K562 (cell line): ENCODE measurements around the gene FPGS. TPM values are rescaled to one million over a fixed set of nuclear protein-coding genes. Genes with fewer than 3 reads are reported as not detected.

ENCODE experiments used
- ATAC-seq: fragments of 200-7000 bp; cut with Tn5 transposase; 3 replicates; pipeline ENCODE4 v1.9.1; 2020; ENCODE audit warnings: moderate library complexity
- BruUV-seq: library from RNA; stranded (reverse); fragments of 400-500 nt; replicated peaks from 2 replicates; lab custom pipeline; 2021; lab: Mats Ljungman, UMichigan
- CTCF ChIA-PET: fragments of 300-600 bp; formaldehyde crosslinking; extraction: SDS; loops from one replicate; lab custom pipeline; 2021; ENCODE audit warnings: low intra/inter-chr PET ratio; lab: Yijun Ruan, JAX
- POLR2A ChIA-PET: fragments of 300-600, 350-650 bp; sonication (Branson Sonifier 250); formaldehyde crosslinking; extraction: SDS; loops from one replicate; lab custom pipeline; 2021; ENCODE audit warnings: antibody characterized with exemption, inconsistent platforms; lab: Yijun Ruan, JAX
- DNase-seq, 4 experiments: peaks; one replicate each; pipeline versions ENCODE4 v3.0.0 to v3.0.0-alpha.2; 2011 to 2018; ENCODE audit warnings: low spot score in 3 of 4, mixed read lengths in 3 of 4; ENCODE audit errors: extremely low read depth in 1 of 4
- FAIRE-seq: peaks from 2 replicates; lab custom pipeline; 2011; peaks lifted over from hg19 to GRCh38; lab: Jason Lieb, UNC
- H2AFZ ChIP-seq: 2 replicates; pipeline ENCODE4 v1.6.0; 2011; ENCODE audit warnings: low read depth, low read length, control low read depth, inconsistent platforms
- H3K27ac ChIP-seq: fragments of 200-600 bp; 3 replicates; pipeline ENCODE4 v1.8.0; 2011; ENCODE audit warnings: low read depth, mild to moderate bottlenecking, control low read depth, inconsistent platforms, low read length, moderate library complexity, mixed read lengths; ENCODE audit errors: extremely low read depth
- H3K27me3 ChIP-seq, 2 experiments: fragments of 300-600 bp in 1 of 2; 2 replicates in 1 of 2; 3 replicates in 1 of 2; pipeline versions ENCODE4 v1.6.0 to v1.8.0; 2011; ENCODE audit warnings: inconsistent platforms in 2 of 2, low read length in 2 of 2, mild to moderate bottlenecking in 1 of 2, mixed read lengths in 1 of 2, moderate library complexity in 1 of 2; ENCODE audit not compliant: control insufficient read depth in 2 of 2, insufficient read depth in 2 of 2
- H3K36me3 ChIP-seq: fragments of 300-600 bp; 3 replicates; pipeline ENCODE4 v1.8.0; 2011; ENCODE audit warnings: mild to moderate bottlenecking, low read length, inconsistent platforms; ENCODE audit not compliant: control insufficient read depth, insufficient read depth
- H3K4me1 ChIP-seq, 2 experiments: fragments of 200-600 bp in 1 of 2; replicated peaks in 1 of 2; 2 replicates in 1 of 2; 3 replicates in 1 of 2; pipeline versions ENCODE4 v1.5.1 to v1.8.0; 2011; ENCODE audit warnings: inconsistent platforms in 2 of 2, low read length in 2 of 2, mild to moderate bottlenecking in 1 of 2, mixed read lengths in 1 of 2, moderate library complexity in 1 of 2; ENCODE audit not compliant: control insufficient read depth in 2 of 2, insufficient read depth in 2 of 2
- H3K4me2 ChIP-seq: 2 replicates; pipeline ENCODE4 v1.6.1; 2011; ENCODE audit warnings: low read length, control low read depth, inconsistent platforms, mixed read lengths; ENCODE audit not compliant: insufficient read depth
- H3K4me3 ChIP-seq: fragments of 200-600 bp; sonication (generic), shearing (Covaris generic); 2 replicates; pipeline ENCODE4 v1.5.1; 2016; ENCODE audit warnings: control low read depth, inconsistent platforms
- H3K79me2 ChIP-seq: fragments of 200-600 bp; 3 replicates; pipeline ENCODE4 v1.8.0; 2011; ENCODE audit warnings: low read length, inconsistent platforms; ENCODE audit not compliant: control insufficient read depth, insufficient read depth
- H3K9ac ChIP-seq, 2 experiments: 2 replicates each; pipeline versions ENCODE4 v1.6.0 to v1.6.1; 2011; ENCODE audit warnings: low read depth in 2 of 2, low read length in 2 of 2, control low read depth in 1 of 2, inconsistent platforms in 1 of 2, mild to moderate bottlenecking in 1 of 2, mixed read lengths in 1 of 2; ENCODE audit not compliant: insufficient read depth in 1 of 2
- H3K9me1 ChIP-seq: one replicate; pipeline ENCODE4 v1.6.0; 2011; ENCODE audit warnings: inconsistent platforms, mild to moderate bottlenecking, low read length, moderate library complexity; ENCODE audit not compliant: control insufficient read depth, insufficient read depth
- H3K9me3 ChIP-seq: replicated peaks from 2 replicates; pipeline ENCODE4 v1.5.1; 2011; ENCODE audit warnings: low read depth, low read length, inconsistent platforms; ENCODE audit not compliant: control insufficient read depth, insufficient read depth
- H4K20me1 ChIP-seq: replicated peaks from 2 replicates; pipeline ENCODE4 v1.6.1; 2011; ENCODE audit warnings: low read length, inconsistent platforms, mixed read lengths; ENCODE audit not compliant: control insufficient read depth, insufficient read depth
- COPS2 ChIP-seq: fragments of 450-650 bp; conservative IDR thresholded peaks from 2 replicates; pipeline ENCODE4 v1.6.1; 2016; ENCODE audit warnings: mild to moderate bottlenecking, moderate library complexity
- ERF ChIP-seq: fragments of 450-650 bp; formaldehyde crosslinking; IDR thresholded peaks from 2 replicates; pipeline ENCODE4 v1.4.0; 2020; ENCODE audit warnings: mild to moderate bottlenecking, mixed read lengths
- ESRRA ChIP-seq: fragments of 450-650 bp; IDR thresholded peaks from 2 replicates; pipeline ENCODE4 v1.6.1; 2014; ENCODE audit warnings: low read depth, mild to moderate bottlenecking, moderate library complexity, borderline replicate concordance
- JUNB ChIP-seq: fragments of 450-650 bp; formaldehyde crosslinking; conservative IDR thresholded peaks from 2 replicates; pipeline ENCODE4 v1.4.0; 2020; ENCODE audit warnings: mild to moderate bottlenecking
- POLR2A ChIP-seq: fragments of 450-650 bp; conservative IDR thresholded peaks from 2 replicates; pipeline ENCODE4 v1.6.1; 2016
- RB1 ChIP-seq: fragments of 450-650 bp; IDR thresholded peaks from 2 replicates; pipeline ENCODE4 v1.6.1; 2017; ENCODE audit warnings: low read depth, mild to moderate bottlenecking
- SMARCC2 ChIP-seq: fragments of 450-650 bp; IDR thresholded peaks from 2 replicates; pipeline ENCODE4 v1.6.1; 2017; ENCODE audit warnings: antibody characterized with exemption, moderate library complexity, mild to moderate bottlenecking, low read depth
- SUPT5H ChIP-seq: fragments of 450-650 bp; IDR thresholded peaks from 2 replicates; pipeline ENCODE4 v1.6.1; 2016
- TAF9B ChIP-seq: fragments of 450-650 bp; IDR thresholded peaks from 2 replicates; pipeline ENCODE4 v1.6.1; 2018; ENCODE audit warnings: mild to moderate bottlenecking; ENCODE audit not compliant: partially characterized antibody
- TRIM28 ChIP-seq: fragments of 450-650 bp; IDR thresholded peaks from 2 replicates; pipeline ENCODE4 v1.6.1; 2017
- XRCC4 ChIP-seq: IDR thresholded peaks from one replicate; pipeline ENCODE4 v1.6.1; 2011; ENCODE audit not compliant: insufficient read depth, insufficient read length; ENCODE audit errors: extremely low read depth
- ZC3H4 ChIP-seq: sonication (generic); formaldehyde crosslinking; IDR thresholded peaks from 2 replicates; pipeline ENCODE4 v1.9.0; 2021; ENCODE audit warnings: missing genetic modification reagents, borderline replicate concordance
- ZNF23 ChIP-seq: fragments of 250-450 bp; sonication (Bioruptor Pico); IDR thresholded peaks from 2 replicates; pipeline ENCODE4 v1.4.0; 2020; ENCODE audit warnings: mild to moderate bottlenecking
- ZNF445 ChIP-seq: fragments of 250-450 bp; sonication (Bioruptor Pico); IDR thresholded peaks from 2 replicates; pipeline ENCODE4 v1.4.0; 2020; ENCODE audit warnings: low read depth, mild to moderate bottlenecking, moderate library complexity
- WGBS: fragments of 100-300 bp; shearing (Covaris generic); methylation state at CpG from one replicate; pipeline ENCODE4 v1.1.6; 2016; ENCODE audit warnings: low coverage, mixed read lengths; ENCODE audit not compliant: insufficient coverage; ENCODE audit errors: missing lambda C conversion rate; 5-methylcytosine and 5-hydroxymethylcytosine counted together
- in situ Hi-C: fragments of 300-500 bp; cut with MboI; formaldehyde crosslinking; loops from 4 replicates; pipeline ENCODE4 v1.15.0; 2018; ENCODE audit warnings: inconsistent platforms, mixed read lengths
- intact Hi-C: fragments of 100-400 bp; cut with micrococcal nuclease; formaldehyde crosslinking; loops from 2 replicates; pipeline ENCODE4 v1.14.2; 2022
- polyA plus RNA-seq, 8 experiments: library from polyadenylated mRNA; depleted of rRNA in 4 of 8; stranded (reverse) in 5 of 8; unstranded in 3 of 8; fragments of >200 nt; fragmentation: Nextera tagmentation in 2 of 8; fragmentation: Illumina TruSeq in 1 of 8; extraction: Ambion mirVana in 2 of 8; extraction: Trizol in 1 of 8; gene quantifications; 2 replicates each; pipeline versions ENCODE4 v1.2.1 to v1.2.3, GENCODE V29; 2011 to 2014; ENCODE audit warnings: inconsistent platforms in 1 of 8, missing spikeins in 1 of 8
- total RNA-seq, 7 experiments: library from RNA; depleted of rRNA in 6 of 7; stranded (reverse); fragments of >200 nt in 6 of 7; fragmentation: Illumina TruSeq in 2 of 7; extraction: Trizol in 2 of 7; gene quantifications; 2 replicates each; pipeline versions ENCODE4 v1.2.1 to v1.2.3, GENCODE V29; 2011 to 2021; ENCODE audit warnings: low replicate concordance in 1 of 7

Gene FPGS
- total and polyA plus RNA-seq, 9 of the 15 experiments (the other 6 are each of a cell fraction or from before 2014, with no cell fraction given) = 0.84 to 86.4 (median 59.2) TPM

DNA sequence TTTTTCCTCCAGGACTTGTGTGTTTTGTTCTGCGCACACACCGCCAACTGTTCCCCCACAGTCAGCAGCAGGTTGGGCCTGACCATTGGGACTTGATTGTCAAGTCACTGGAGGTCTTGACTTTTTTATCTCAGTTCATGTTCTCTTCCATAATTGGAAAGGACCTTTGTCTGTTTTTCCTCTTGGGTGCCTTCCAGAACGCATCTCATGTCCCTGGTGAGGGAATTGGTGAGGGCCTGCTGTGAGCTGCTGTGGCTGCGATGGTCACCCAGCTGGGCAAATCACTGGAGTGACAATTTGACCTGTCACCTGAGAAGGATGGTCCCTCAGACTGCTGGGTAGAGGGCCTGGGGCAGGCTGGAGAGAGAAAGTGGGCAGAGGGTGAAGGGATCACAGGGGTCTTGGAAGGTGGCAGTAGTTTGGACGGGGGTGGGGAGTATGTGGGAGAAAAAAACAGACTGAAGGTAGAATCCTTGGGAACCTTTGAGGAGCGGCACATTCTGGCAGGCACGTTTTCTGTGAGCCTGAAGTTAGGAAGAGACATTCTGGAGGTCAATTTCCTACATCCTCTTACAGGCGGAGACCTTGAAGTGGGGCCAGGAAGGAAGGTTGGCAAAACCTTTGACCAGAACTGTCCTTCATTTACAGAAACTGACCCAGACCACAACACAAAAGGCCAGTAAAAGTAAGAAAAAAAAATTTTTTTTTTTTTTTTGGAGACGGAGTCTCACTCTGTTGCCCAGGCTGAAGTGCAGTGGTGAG lies 12.4 kb upstream of the FPGS start:
- H3K9me1 ChIP-seq = no peaks in the 10 kb centered on the region
- no peaks in the 10 kb centered on the region for H3K27me3 ChIP-seq
- no peaks in the 10 kb centered on the region for H3K9me3 ChIP-seq
- FAIRE-seq = no peak
- in situ Hi-C loops = no loop called here
- TF ChIP-seq COPS2 (no peak), ZNF23 (CRISPR knock-in tag) (no peak), POLR2A (peak; percentile 41; the same call in 1 of the 2 replicates), TAF9B (no peak), RB1 (no peak), SUPT5H (peak; percentile 46)
- TF ChIP-seq, all 486 proteins: peak for 2
- Histone ChIP-seq H3K79me2 (peaks cover 45% of the 10 kb centered on the region), H3K4me3 (no peak overlapping the region), H2AFZ (no peak overlapping the region), H3K27ac (no peak overlapping the region), H3K4me1 (peaks cover 7 to 33% of the 10 kb centered on the region in 2 experiments; a peak in 4 of 5 replicates), H4K20me1 (peaks cover 29% of the 10 kb centered on the region), H3K36me3 (peaks cover 65% of the 10 kb centered on the region), H3K4me2 (no peak overlapping the region), H3K9ac (0 out of 4 replicates have a peak overlapping the region, but pooled peaks of 1 of the 2 experiments have one; percentile 0)
- ChIA-PET POLR2A (interaction anchor here (1.1 kb wide), 1 partner anchor 32 kb away, joined by 3 read pairs; no protein-coding TSS in a partner anchor), CTCF (no interaction called here)
- intact Hi-C loops = no loop called here
- 90% methylated on average over 9 of the region's 9 CpGs for WGBS
- DNase-seq (no peak), ATAC-seq (no peak)
- BruUV-seq = no TSS peak

DNA sequence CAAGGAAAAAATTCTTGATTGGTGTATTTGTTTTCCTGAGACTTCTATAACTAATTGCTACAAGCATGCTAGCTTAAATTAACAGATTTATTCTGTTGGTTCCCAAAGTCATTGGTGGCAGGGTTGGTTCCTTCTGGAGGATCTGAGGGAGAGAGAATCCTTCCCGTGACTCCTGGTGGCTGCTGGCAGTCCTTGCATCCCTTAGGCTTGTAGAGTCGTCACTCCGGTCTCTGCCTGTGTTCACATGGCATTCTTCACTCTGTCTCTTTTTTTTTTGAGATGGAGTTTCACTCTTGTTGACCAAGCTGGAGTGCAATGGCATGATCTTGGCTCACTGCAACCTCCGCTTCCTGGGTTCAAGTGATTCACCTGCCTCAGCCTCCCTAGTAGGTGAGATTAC lies 11.6 kb upstream of the FPGS start:
- H3K9me1 ChIP-seq = no peaks in the 10 kb centered on the region
- H3K36me3 ChIP-seq = peaks cover 65% of the 10 kb centered on the region
- peaks cover 29% of the 10 kb centered on the region for H4K20me1 ChIP-seq
- H3K4me1 ChIP-seq = peaks cover 10 to 30% of the 10 kb centered on the region in 2 experiments; a peak in 4 of 5 replicates
- ChIA-PET POLR2A (interaction anchor here (0.7 to 2.7 kb wide), 2 partner anchors 11 to 47 kb away, joined by 3 to 19 read pairs; partner anchors contain the start of gene FPGS), CTCF (no interaction called here)
- peaks cover 42% of the 10 kb centered on the region for H3K79me2 ChIP-seq
- no peak overlapping the region for H2AFZ ChIP-seq
- ATAC-seq = no peak
- intact Hi-C loops (no loop called here), in situ Hi-C loops (no loop called here)
- no TSS peak for BruUV-seq
- H3K4me2 ChIP-seq = no peak overlapping the region
- no peak for FAIRE-seq
- DNase-seq = no peak
- H3K9me3 ChIP-seq = no peaks in the 10 kb centered on the region
- 90% methylated on average over 4 of the region's 4 CpGs for WGBS
- H3K9ac ChIP-seq = no peak overlapping the region
- H3K27ac ChIP-seq = no peak overlapping the region
- no peak overlapping the region for H3K4me3 ChIP-seq
- no peaks in the 10 kb centered on the region for H3K27me3 ChIP-seq
- TF ChIP-seq TRIM28 = no peak
- TF ChIP-seq JUNB (CRISPR knock-in tag) = no peak
- no peak for TF ChIP-seq ZNF445
- TF ChIP-seq ERF (CRISPR knock-in tag) = no peak
- no peak for TF ChIP-seq XRCC4
- no peak for TF ChIP-seq ZC3H4
- TF ChIP-seq SMARCC2 = no peak
- TF ChIP-seq ESRRA = no peak
